Left lung (tissue), 10 donors: Measurements from ENCODE around the gene KCNK13. TPM values are rescaled to one million over a fixed set of nuclear protein-coding genes. Genes with fewer than 3 reads are reported as not detected.

Source experiments
- ATAC-seq: fragments of 200-7000 bp; cut with Tn5 transposase; one replicate; pipeline ENCODE4 v1.9.1; 2020; ENCODE audit warnings: moderate library complexity
- DNase-seq, 4 donors: peaks; one replicate each; pipeline ENCODE4 v3.0.0-alpha.2; 2013 to 2020
- H3K27ac ChIP-seq, 2 donors: fragments of 200-600 bp; sonication (generic) in 1 of 2; one replicate each; pipeline versions ENCODE4 v1.5.0 to v1.8.0; 2020 to 2021
- H3K27me3 ChIP-seq, 2 donors: fragments of 200-600 bp; sonication (generic) in 1 of 2; one replicate each; pipeline versions ENCODE4 v1.5.0 to v1.8.0; 2020 to 2021
- H3K36me3 ChIP-seq, 2 donors: fragments of 200-600 bp; sonication (generic) in 1 of 2; one replicate each; pipeline versions ENCODE4 v1.5.0 to v1.8.0; 2020 to 2021
- H3K4me1 ChIP-seq, 2 donors: fragments of 200-600 bp; one replicate each; pipeline ENCODE4 v1.8.0; 2021
- H3K4me3 ChIP-seq, 2 donors: fragments of 200-600 bp; sonication (generic) in 1 of 2; one replicate each; pipeline versions ENCODE4 v1.5.0 to v1.8.0; 2020 to 2021; ENCODE audit warnings: mild to moderate bottlenecking in 1 of 2
- H3K9me3 ChIP-seq, 2 donors: fragments of 200-600 bp; sonication (generic) in 1 of 2; one replicate each; pipeline versions ENCODE4 v1.5.0 to v1.8.0; 2020 to 2021
- CTCF ChIP-seq, 2 donors: fragments of 200-600 bp; sonication (generic) in 1 of 2; IDR thresholded peaks; one replicate each; pipeline versions ENCODE4 v1.5.0 to v1.8.0; 2021; ENCODE audit warnings: antibody characterized with exemption in 2 of 2
- intact Hi-C, 2 donors: fragments of 100-400 bp; cut with DNase I; formaldehyde crosslinking; loops; one replicate each; pipeline versions ENCODE4 v1.11.2 to v1.14.2; 2022
- polyA plus RNA-seq, 6 donors: library from polyadenylated mRNA; unstranded; fragments of 120-200 nt; gene quantifications; one replicate each; pipeline ENCODE4 v1.2.1, GENCODE V29; 2013; ENCODE audit not compliant: insufficient read length in 6 of 6
- total RNA-seq, 2 donors: library from RNA; stranded (reverse); fragmentation: NEBNext Ultra II Directional; extraction: Animal tissue kit (Norgen Biotek cat#: 25700); gene quantifications; one replicate each; pipeline ENCODE4 v1.2.1, GENCODE V29; 2021
- donor health status: DM: no; HTN: yes; CAD: no.
- donor health status: DM: no; HTN: no; CAD: no.

KCNK13 gene
- total and polyA plus RNA-seq, 8 donors, result 0.15 to 2.8 (median 0.23) TPM

- DNase-seq (no peak), ATAC-seq (no peak)
- H3K4me1 ChIP-seq, result peaks cover 0 to 5% of the 10 kb centered on the region in 2 donors
- no peaks in the 10 kb centered on the region for H3K9me3 ChIP-seq
- no peak overlapping the region for H3K4me3 ChIP-seq
- intact Hi-C loops, result no loop called here
- no peaks in the 10 kb centered on the region for H3K27me3 ChIP-seq
- no peak for TF ChIP-seq CTCF (IDR thresholded peaks at IDR 0.05)
- H3K36me3 ChIP-seq, result no peaks in the 10 kb centered on the region
- H3K27ac ChIP-seq, result peak overlapping the region in 1 of 2 donors; percentile 50
Observed at GRCh38 chr14:90093942-90094595, 32.3 kb downstream of the KCNK13 start.

- Histone ChIP-seq H3K27ac (no peak overlapping the region), H3K4me1 (peaks cover 0 to 5% of the 10 kb centered on the region in 2 donors), H3K9me3 (no peaks in the 10 kb centered on the region), H3K36me3 (no peaks in the 10 kb centered on the region), H3K4me3 (no peak overlapping the region), H3K27me3 (no peaks in the 10 kb centered on the region)
- DNase-seq (no peak), ATAC-seq (no peak)
- no peak for TF ChIP-seq CTCF (IDR thresholded peaks at IDR 0.05)
- intact Hi-C loops, result no loop called here
Observed at GRCh38 chr14:90095096-90095495, 33.3 kb downstream of the KCNK13 start.

DNA sequence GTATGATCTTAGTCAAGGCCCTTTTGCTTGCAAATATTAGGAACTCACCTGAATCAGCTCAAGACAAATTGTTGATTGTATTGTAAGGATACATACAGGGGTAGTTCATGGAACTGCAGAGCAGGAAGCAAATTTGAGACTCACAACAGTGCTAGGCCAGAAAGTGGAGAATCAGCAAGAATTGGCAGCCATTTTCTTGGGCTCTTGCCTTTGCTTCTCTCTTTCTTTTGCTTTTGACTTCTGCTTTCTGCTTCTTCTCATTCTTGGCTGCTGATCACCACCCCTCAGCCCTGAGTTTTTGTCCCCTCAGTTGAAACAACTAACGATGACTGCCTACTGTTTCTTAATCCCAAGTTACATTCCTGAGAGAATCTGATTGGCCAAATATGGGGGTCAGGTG is 34.8 kb downstream of the KCNK13 start:
- DNase-seq (no peak), ATAC-seq (no peak)
- Histone ChIP-seq H3K9me3 (no peaks in the 10 kb centered on the region), H3K27ac (peak overlapping the region in 1 of 2 donors; percentile 33), H3K4me1 (peaks cover 0 to 5% of the 10 kb centered on the region in 2 donors), H3K27me3 (no peaks in the 10 kb centered on the region), H3K36me3 (no peaks in the 10 kb centered on the region), H3K4me3 (no peak overlapping the region)
- no peak for TF ChIP-seq CTCF (IDR thresholded peaks at IDR 0.05)
- intact Hi-C loops, result no loop called here

DNA sequence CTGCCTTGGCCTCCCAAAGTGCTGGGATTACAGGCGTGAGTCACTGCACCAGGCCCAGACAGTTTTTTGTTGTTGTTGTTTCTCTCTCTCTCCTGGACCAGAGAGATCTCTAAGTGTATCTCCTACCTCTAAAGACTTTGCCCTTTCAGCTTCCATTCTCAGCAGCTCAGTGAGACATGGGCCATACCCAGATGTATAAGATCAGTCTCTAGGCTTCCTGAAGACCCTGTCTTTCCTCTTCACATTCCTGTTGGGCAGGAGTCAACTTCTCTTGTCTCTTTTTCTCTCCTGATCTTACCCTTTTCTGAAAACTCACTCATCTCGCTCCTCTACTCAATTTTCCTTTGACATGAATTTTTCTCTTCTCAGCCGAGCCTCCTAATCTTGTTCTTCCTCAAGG is 42.0 kb downstream of the KCNK13 start:
- Histone ChIP-seq H3K36me3 (no peaks in the 10 kb centered on the region), H3K27me3 (no peaks in the 10 kb centered on the region), H3K4me1 (no peaks in the 10 kb centered on the region), H3K27ac (no peak overlapping the region), H3K4me3 (no peak overlapping the region), H3K9me3 (no peaks in the 10 kb centered on the region)
- DNase-seq (no peak), ATAC-seq (no peak)
- TF ChIP-seq CTCF (IDR thresholded peaks at IDR 0.05), result no peak
- intact Hi-C loops, result no loop called here

DNA sequence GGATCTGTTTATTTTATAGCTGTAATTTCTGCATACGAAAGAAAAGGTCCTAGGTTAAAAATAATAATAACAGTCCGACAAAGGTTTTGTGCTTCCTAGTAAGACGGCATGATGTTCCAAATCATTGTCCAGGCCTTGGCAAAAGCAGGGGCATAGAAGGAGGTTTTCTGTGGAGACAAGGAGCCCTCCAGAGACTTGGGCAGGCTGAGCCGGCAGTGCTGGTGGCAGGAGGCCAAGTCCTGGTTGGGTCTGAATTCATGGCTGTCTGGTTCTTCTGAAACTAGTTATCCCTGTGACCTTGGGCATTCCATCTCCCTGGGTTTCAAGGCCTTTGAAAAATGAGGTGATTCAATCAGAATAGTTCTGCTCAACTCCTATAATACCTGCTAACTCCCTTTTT is 44.0 kb downstream of the KCNK13 start:
- ATAC-seq, result no peak
- H3K36me3 ChIP-seq, result no peaks in the 10 kb centered on the region
- H3K4me3 ChIP-seq, result no peak overlapping the region
- no peak for DNase-seq
- H3K9me3 ChIP-seq, result no peaks in the 10 kb centered on the region
- no peak overlapping the region for H3K27ac ChIP-seq
- H3K27me3 ChIP-seq, result peaks cover 0 to 8% of the 10 kb centered on the region in 2 donors
- TF ChIP-seq CTCF (IDR thresholded peaks at IDR 0.05), result no peak
- intact Hi-C loops, result no loop called here
- H3K4me1 ChIP-seq, result no peaks in the 10 kb centered on the region
